Progenitor cell of endocrine pancreas (in vitro differentiated cells): ENCODE measurements around the gene IQCE. TPM values are rescaled to one million over a fixed set of nuclear protein-coding genes. Genes with fewer than 3 reads are reported as not detected.

ENCODE experiments used
- DNase-seq: peaks from one replicate; pipeline ENCODE4 v3.0.0; 2021; ENCODE audit warnings: low spot score; ENCODE audit not compliant: unreplicated experiment
- H3K27ac Mint-ChIP-seq: 2 replicates; pipeline ENCODE4 v1.8.0; 2021; ENCODE audit warnings: mild to moderate bottlenecking, moderate library complexity, mixed read lengths
- H3K27me3 Mint-ChIP-seq: 2 replicates; pipeline ENCODE4 v1.8.0; 2021; ENCODE audit warnings: mixed read lengths
- H3K36me3 Mint-ChIP-seq: 2 replicates; pipeline ENCODE4 v1.8.0; 2022; ENCODE audit warnings: mixed read lengths; ENCODE audit not compliant: insufficient read depth
- H3K4me1 Mint-ChIP-seq: 2 replicates; pipeline ENCODE4 v1.8.0; 2021; ENCODE audit warnings: low read depth, mixed read lengths
- H3K4me3 Mint-ChIP-seq: 2 replicates; pipeline ENCODE4 v1.8.0; 2021; ENCODE audit warnings: low read depth, mild to moderate bottlenecking, moderate library complexity, mixed read lengths
- H3K9me3 Mint-ChIP-seq: 2 replicates; pipeline ENCODE4 v1.8.0; 2021; ENCODE audit warnings: low read depth, mixed read lengths
- CTCF ChIP-seq: fragments of 200-600 bp; sonication (generic); IDR thresholded peaks from one replicate; pipeline ENCODE4 v1.5.0; 2021; ENCODE audit warnings: antibody characterized with exemption, mild to moderate bottlenecking; ENCODE audit not compliant: unreplicated experiment
- total RNA-seq: library from RNA; stranded (reverse); gene quantifications from 2 replicates; pipeline ENCODE4 v1.2.1, GENCODE V29; 2021

The IQCE gene
- total RNA-seq, 1 donor from 2014 or later = 32.5 TPM

GRCh38 chr7:2570021-2570420 is 11.2 kb downstream of the IQCE start:
- Mint-ChIP-seq H3K4me1 (peaks cover 24% of the 10 kb centered on the region), H3K27ac (peak overlapping the region; percentile 12), H3K4me3 (no peak overlapping the region), H3K36me3 (peaks cover 14% of the 10 kb centered on the region), H3K27me3 (no peaks in the 10 kb centered on the region), H3K9me3 (no peaks in the 10 kb centered on the region)
- DNase-seq = no peak
- TF ChIP-seq CTCF = no peak

- no peak for TF ChIP-seq CTCF
- Mint-ChIP-seq H3K27me3 (no peaks in the 10 kb centered on the region), H3K4me3 (peak overlapping the region; percentile 29), H3K27ac (peak overlapping the region; percentile 76), H3K4me1 (peaks cover 21% of the 10 kb centered on the region), H3K36me3 (peaks cover 17% of the 10 kb centered on the region), H3K9me3 (no peaks in the 10 kb centered on the region)
- DNase-seq = no peak
These were observed 12.6 kb downstream of the IQCE start for GRCh38 chr7:2571409-2571808.

GRCh38 chr7:2572101-2572842 is 13.5 kb downstream of the IQCE start:
- no peak for TF ChIP-seq CTCF
- Mint-ChIP-seq H3K9me3 (no peaks in the 10 kb centered on the region), H3K4me3 (peak overlapping the region; percentile 49), H3K36me3 (peaks cover 19% of the 10 kb centered on the region), H3K27me3 (no peaks in the 10 kb centered on the region), H3K4me1 (peaks cover 20% of the 10 kb centered on the region), H3K27ac (peak overlapping the region; percentile 76)
- DNase-seq = no peak

- Mint-ChIP-seq H3K27me3 (no peaks in the 10 kb centered on the region), H3K36me3 (peaks cover 19% of the 10 kb centered on the region), H3K27ac (no peak overlapping the region), H3K9me3 (no peaks in the 10 kb centered on the region), H3K4me1 (peaks cover 20% of the 10 kb centered on the region), H3K4me3 (no peak overlapping the region)
- TF ChIP-seq CTCF = no peak
- DNase-seq = no peak
These were observed 15.0 kb downstream of the IQCE start for GRCh38 chr7:2573761-2574160.

GRCh38 chr7:2575046-2575732 is 16.4 kb downstream of the IQCE start:
- no peak for TF ChIP-seq CTCF
- DNase-seq = no peak
- Mint-ChIP-seq H3K27me3 (no peaks in the 10 kb centered on the region), H3K36me3 (peaks cover 23% of the 10 kb centered on the region), H3K9me3 (no peaks in the 10 kb centered on the region), H3K4me1 (peaks cover 20% of the 10 kb centered on the region), H3K27ac (no peak overlapping the region), H3K4me3 (no peak overlapping the region)
